ENCODE data around the gene CLCC1.
A peak's percentile ranks its signal among the peaks of the same experiment; 100 is the strongest.
"Not testable (repeated sequence)": the region's sequence is repeated elsewhere in the genome, so short reads cannot be mapped to it uniquely, and the experiment has no call there.

CLCC1 gene

GRCh38 chr1:108963052-108963686 lies at the start of gene CLCC1:
Gene CLCC1, minus strand, starts transcription at chr1:108963484. Its CDS starts 13,047 bp downstream, at chr1:108950437.
- H3K27ac Mint-ChIP-seq: peak within 1 kb of the TSS; percentile 82
- H3K9me3 Mint-ChIP-seq: no peaks in the 10 kb centered on the region
- peak within 1 kb of the TSS; percentile 77 for H3K4me3 Mint-ChIP-seq
- DNase-seq (ENCODE audit: low spot score in 2 of 2): peak; percentile 78 to 93
- ATAC-seq: peak; percentile 94
- peaks cover 15% of the 10 kb centered on the region for H3K36me3 Mint-ChIP-seq
- H3K4me1 Mint-ChIP-seq: peaks cover 29% of the 10 kb centered on the region

GRCh38 chr1:109011335-109011734 lies 48.1 kb upstream of the CLCC1 start:
- no peak for ATAC-seq
- Mint-ChIP-seq H3K27ac (no peak overlapping the region), H3K4me1 (no peaks in the 10 kb centered on the region), H3K9me3 (no peaks in the 10 kb centered on the region), H3K4me3 (no peak overlapping the region), H3K36me3 (peaks cover 44% of the 10 kb centered on the region)
- DNase-seq (ENCODE audit: low spot score in 2 of 2): no peak

- not testable (repeated sequence) for DNase-seq (ENCODE audit: low spot score in 2 of 2); H3K9me3 Mint-ChIP-seq; H3K4me3 Mint-ChIP-seq; H3K4me1 Mint-ChIP-seq; H3K27ac Mint-ChIP-seq; ATAC-seq
- H3K36me3 Mint-ChIP-seq: peaks cover 84% of the 10 kb centered on the region
Observed at GRCh38 chr1:108996622-108997021, 33.3 kb upstream of the CLCC1 start.

- Mint-ChIP-seq H3K36me3 (peaks cover 20% of the 10 kb centered on the region), H3K9me3 (no peaks in the 10 kb centered on the region)
- no peak for ATAC-seq
Observed at GRCh38 chr1:108983114-108983513, 19.8 kb upstream of the CLCC1 start.

GRCh38 chr1:108976658-108977057 lies 13.4 kb upstream of the CLCC1 start:
- Mint-ChIP-seq H3K9me3 (no peaks in the 10 kb centered on the region), H3K4me3 (no peak overlapping the region), H3K36me3 (peaks cover 17% of the 10 kb centered on the region), H3K4me1 (no peaks in the 10 kb centered on the region), H3K27ac (no peak overlapping the region)
- ATAC-seq (no peak), DNase-seq (ENCODE audit: low spot score in 2 of 2) (no peak)

More at GRCh38 chr1:108983114-108983513, 19.8 kb upstream of the CLCC1 start:
- Mint-ChIP-seq H3K27ac (no peak overlapping the region), H3K4me3 (no peak overlapping the region), H3K4me1 (no peaks in the 10 kb centered on the region)
- no peak for DNase-seq (ENCODE audit: low spot score in 2 of 2)

- H3K36me3 Mint-ChIP-seq: peaks cover 6% of the 10 kb centered on the region
- no peaks in the 10 kb centered on the region for H3K4me1 Mint-ChIP-seq
- no peak for ATAC-seq
Observed at GRCh38 chr1:108972951-108973350, 9.7 kb upstream of the CLCC1 start.

GRCh38 chr1:108969346-108969745 lies 6.1 kb upstream of the CLCC1 start:
- Mint-ChIP-seq H3K9me3 (no peaks in the 10 kb centered on the region), H3K27ac (no peak overlapping the region), H3K4me1 (peaks cover 2% of the 10 kb centered on the region), H3K4me3 (no peak overlapping the region), H3K36me3 (no peaks in the 10 kb centered on the region)
- DNase-seq (ENCODE audit: low spot score in 2 of 2): no peak
- no peak for ATAC-seq

More at GRCh38 chr1:108972951-108973350, 9.7 kb upstream of the CLCC1 start:
- Mint-ChIP-seq H3K27ac (no peak overlapping the region), H3K9me3 (no peaks in the 10 kb centered on the region), H3K4me3 (no peak overlapping the region)
- no peak for DNase-seq (ENCODE audit: low spot score in 2 of 2)

- Mint-ChIP-seq H3K4me1 (peaks cover 33% of the 10 kb centered on the region), H3K36me3 (peaks cover 15% of the 10 kb centered on the region), H3K9me3 (no peaks in the 10 kb centered on the region), H3K27ac (peak overlapping the region; percentile 82), H3K4me3 (peak overlapping the region; percentile 77)
- ATAC-seq (no peak), DNase-seq (ENCODE audit: low spot score in 2 of 2) (no peak)
Observed at GRCh38 chr1:108962681-108963051, 618 bp downstream of the CLCC1 start.

GRCh38 chr1:108961752-108962486 lies 1.4 kb downstream of the CLCC1 start:
- H3K9me3 Mint-ChIP-seq: no peaks in the 10 kb centered on the region
- peaks cover 40% of the 10 kb centered on the region for H3K4me1 Mint-ChIP-seq
- ATAC-seq: no peak

GRCh38 chr1:108961198-108961597 lies 2.1 kb downstream of the CLCC1 start:
- ATAC-seq (peak; percentile 78), DNase-seq (ENCODE audit: low spot score in 2 of 2) (peak in 1 of 2 donors; percentile 57)
- no peak overlapping the region for H3K4me3 Mint-ChIP-seq
- H3K4me1 Mint-ChIP-seq: peaks cover 47% of the 10 kb centered on the region
- H3K9me3 Mint-ChIP-seq: no peaks in the 10 kb centered on the region
- H3K27ac Mint-ChIP-seq: no peak overlapping the region
- peaks cover 22% of the 10 kb centered on the region for H3K36me3 Mint-ChIP-seq

More at GRCh38 chr1:108961752-108962486, 1.4 kb downstream of the CLCC1 start:
- H3K4me3 Mint-ChIP-seq: peak overlapping the region; percentile 77
- H3K27ac Mint-ChIP-seq: peak overlapping the region; percentile 82
- peaks cover 15% of the 10 kb centered on the region for H3K36me3 Mint-ChIP-seq
- DNase-seq (ENCODE audit: low spot score in 2 of 2): no peak

GRCh38 chr1:108960719-108961118 lies 2.6 kb downstream of the CLCC1 start:
- no peak for ATAC-seq
- Mint-ChIP-seq H3K4me1 (peaks cover 52% of the 10 kb centered on the region), H3K36me3 (peaks cover 22% of the 10 kb centered on the region), H3K9me3 (no peaks in the 10 kb centered on the region), H3K27ac (no peak overlapping the region), H3K4me3 (no peak overlapping the region)
- DNase-seq (ENCODE audit: low spot score in 2 of 2): no peak

- ATAC-seq (no peak), DNase-seq (ENCODE audit: low spot score in 2 of 2) (no peak)
- Mint-ChIP-seq H3K9me3 (no peaks in the 10 kb centered on the region), H3K36me3 (peaks cover 24% of the 10 kb centered on the region), H3K4me3 (no peak overlapping the region), H3K27ac (no peak overlapping the region), H3K4me1 (peaks cover 48% of the 10 kb centered on the region)
Observed at GRCh38 chr1:108957888-108958287, 5.4 kb downstream of the CLCC1 start.

GRCh38 chr1:108955881-108956280 lies 7.4 kb downstream of the CLCC1 start:
- Mint-ChIP-seq H3K9me3 (no peaks in the 10 kb centered on the region), H3K4me3 (peak overlapping the region; percentile 58), H3K36me3 (peaks cover 24% of the 10 kb centered on the region), H3K4me1 (peaks cover 39% of the 10 kb centered on the region), H3K27ac (peak overlapping the region; percentile 87)
- ATAC-seq: no peak
- no peak for DNase-seq (ENCODE audit: low spot score in 2 of 2)

GRCh38 chr1:108955111-108955510 lies 8.2 kb downstream of the CLCC1 start:
- Mint-ChIP-seq H3K27ac (no peak overlapping the region), H3K4me1 (peaks cover 32% of the 10 kb centered on the region), H3K9me3 (no peaks in the 10 kb centered on the region), H3K4me3 (no peak overlapping the region), H3K36me3 (peaks cover 18% of the 10 kb centered on the region)
- DNase-seq (ENCODE audit: low spot score in 2 of 2) (no peak), ATAC-seq (no peak)

GRCh38 chr1:108953452-108953851 lies 9.8 kb downstream of the CLCC1 start:
- no peak overlapping the region for H3K27ac Mint-ChIP-seq
- no peak for ATAC-seq

GRCh38 chr1:108951242-108951641 lies 12.0 kb downstream of the CLCC1 start:
- H3K36me3 Mint-ChIP-seq: peaks cover 24% of the 10 kb centered on the region
- ATAC-seq (no peak), DNase-seq (ENCODE audit: low spot score in 2 of 2) (no peak)
- H3K9me3 Mint-ChIP-seq: no peaks in the 10 kb centered on the region
- H3K27ac Mint-ChIP-seq: no peak overlapping the region
- no peak overlapping the region for H3K4me3 Mint-ChIP-seq
- H3K4me1 Mint-ChIP-seq: peaks cover 17% of the 10 kb centered on the region

More at GRCh38 chr1:108953452-108953851, 9.8 kb downstream of the CLCC1 start:
- Mint-ChIP-seq H3K9me3 (no peaks in the 10 kb centered on the region), H3K4me1 (peaks cover 35% of the 10 kb centered on the region), H3K4me3 (no peak overlapping the region), H3K36me3 (peaks cover 14% of the 10 kb centered on the region)
- DNase-seq (ENCODE audit: low spot score in 2 of 2): no peak
